ENCODE measurements around the gene NALCN. TPM values are rescaled to one million over a fixed set of nuclear protein-coding genes. Genes with fewer than 3 reads are reported as not detected.

NALCN gene
- total and polyA plus RNA-seq, 4 donors = 0.09 to 0.92 (median 0.18) TPM

DNA sequence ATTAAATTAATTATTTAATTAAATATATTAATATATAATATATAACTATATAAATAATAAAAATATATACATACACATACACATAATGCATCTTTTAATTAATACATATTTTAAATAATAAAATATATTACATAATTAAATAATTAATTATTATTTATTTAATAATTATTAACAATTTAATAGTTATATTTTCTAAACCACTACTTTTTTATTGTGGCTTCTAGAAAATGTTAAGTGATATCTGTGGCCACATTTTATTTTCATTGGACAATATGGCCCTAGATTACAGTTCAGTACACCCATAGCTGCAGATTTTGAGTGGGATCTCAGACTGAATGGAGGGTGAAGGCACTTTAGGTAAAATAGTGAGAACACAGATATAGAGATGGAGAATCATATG is 335.7 kb downstream of the NALCN start:
- Histone ChIP-seq H3K4me3 (ENCODE audit: low read depth in 1 of 3, low read length in 3 of 3) (no peak overlapping the region), H3K9ac (ENCODE audit: low read depth in 1 of 2, low read length in 2 of 2) (no peak overlapping the region), H3K27ac (ENCODE audit: low read depth in 1 of 2, low read length in 2 of 2) (no peak overlapping the region), H3K27me3 (ENCODE audit: control insufficient read depth in 4 of 4, insufficient read depth in 4 of 4, low read length in 3 of 4) (no peaks in the 10 kb centered on the region), H3K4me1 (ENCODE audit: control insufficient read depth in 4 of 4, insufficient read depth in 4 of 4, low read length in 3 of 4) (no peaks in the 10 kb centered on the region), H3K36me3 (ENCODE audit: control insufficient read depth in 4 of 4, insufficient read depth in 3 of 4, low read depth in 1 of 4, low read length in 3 of 4) (no peaks in the 10 kb centered on the region), H3K9me3 (ENCODE audit: control insufficient read depth in 4 of 4, low read length in 3 of 4) (no peaks in the 10 kb centered on the region)
- TF ChIP-seq SP1 (IDR thresholded peaks at IDR 0.05) (no peak), FOXA2 (IDR thresholded peaks at IDR 0.05) (no peak), HNF4A (conservative IDR thresholded peaks at IDR 0.05) (no peak), NR2F2 (IDR thresholded peaks at IDR 0.05) (no peak), RXRA (IDR thresholded peaks at IDR 0.05) (no peak), CTCF (IDR thresholded peaks at IDR 0.05; ENCODE audit: low read depth, low read length, missing input control) (no peak), FOXA1 (IDR thresholded peaks at IDR 0.05) (no peak), YY1 (IDR thresholded peaks at IDR 0.05) (no peak), TAF1 (conservative IDR thresholded peaks at IDR 0.05) (no peak), RAD21 (IDR thresholded peaks at IDR 0.05) (no peak), HNF4G (IDR thresholded peaks at IDR 0.05) (no peak), GABPA (IDR thresholded peaks at IDR 0.05 in 1 of 2, conservative IDR thresholded peaks at IDR 0.05 in 1 of 2) (no peak), EGR1 (IDR thresholded peaks at IDR 0.05; ENCODE audit: low read depth in 2 of 2) (no peak), JUND (IDR thresholded peaks at IDR 0.05) (no peak)
- TF ChIP-seq, protein P1, sequence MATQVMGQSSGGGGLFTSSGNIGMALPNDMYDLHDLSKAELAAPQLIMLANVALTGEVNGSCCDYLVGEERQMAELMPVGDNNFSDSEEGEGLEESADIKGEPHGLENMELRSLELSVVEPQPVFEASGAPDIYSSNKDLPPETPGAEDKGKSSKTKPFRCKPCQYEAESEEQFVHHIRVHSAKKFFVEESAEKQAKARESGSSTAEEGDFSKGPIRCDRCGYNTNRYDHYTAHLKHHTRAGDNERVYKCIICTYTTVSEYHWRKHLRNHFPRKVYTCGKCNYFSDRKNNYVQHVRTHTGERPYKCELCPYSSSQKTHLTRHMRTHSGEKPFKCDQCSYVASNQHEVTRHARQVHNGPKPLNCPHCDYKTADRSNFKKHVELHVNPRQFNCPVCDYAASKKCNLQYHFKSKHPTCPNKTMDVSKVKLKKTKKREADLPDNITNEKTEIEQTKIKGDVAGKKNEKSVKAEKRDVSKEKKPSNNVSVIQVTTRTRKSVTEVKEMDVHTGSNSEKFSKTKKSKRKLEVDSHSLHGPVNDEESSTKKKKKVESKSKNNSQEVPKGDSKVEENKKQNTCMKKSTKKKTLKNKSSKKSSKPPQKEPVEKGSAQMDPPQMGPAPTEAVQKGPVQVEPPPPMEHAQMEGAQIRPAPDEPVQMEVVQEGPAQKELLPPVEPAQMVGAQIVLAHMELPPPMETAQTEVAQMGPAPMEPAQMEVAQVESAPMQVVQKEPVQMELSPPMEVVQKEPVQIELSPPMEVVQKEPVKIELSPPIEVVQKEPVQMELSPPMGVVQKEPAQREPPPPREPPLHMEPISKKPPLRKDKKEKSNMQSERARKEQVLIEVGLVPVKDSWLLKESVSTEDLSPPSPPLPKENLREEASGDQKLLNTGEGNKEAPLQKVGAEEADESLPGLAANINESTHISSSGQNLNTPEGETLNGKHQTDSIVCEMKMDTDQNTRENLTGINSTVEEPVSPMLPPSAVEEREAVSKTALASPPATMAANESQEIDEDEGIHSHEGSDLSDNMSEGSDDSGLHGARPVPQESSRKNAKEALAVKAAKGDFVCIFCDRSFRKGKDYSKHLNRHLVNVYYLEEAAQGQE (IDR thresholded peaks at IDR 0.05) = no peak
- TF ChIP-seq, protein P2, sequence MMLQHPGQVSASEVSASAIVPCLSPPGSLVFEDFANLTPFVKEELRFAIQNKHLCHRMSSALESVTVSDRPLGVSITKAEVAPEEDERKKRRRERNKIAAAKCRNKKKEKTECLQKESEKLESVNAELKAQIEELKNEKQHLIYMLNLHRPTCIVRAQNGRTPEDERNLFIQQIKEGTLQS (IDR thresholded peaks at IDR 0.05) = no peak
- TF ChIP-seq, protein P3, sequence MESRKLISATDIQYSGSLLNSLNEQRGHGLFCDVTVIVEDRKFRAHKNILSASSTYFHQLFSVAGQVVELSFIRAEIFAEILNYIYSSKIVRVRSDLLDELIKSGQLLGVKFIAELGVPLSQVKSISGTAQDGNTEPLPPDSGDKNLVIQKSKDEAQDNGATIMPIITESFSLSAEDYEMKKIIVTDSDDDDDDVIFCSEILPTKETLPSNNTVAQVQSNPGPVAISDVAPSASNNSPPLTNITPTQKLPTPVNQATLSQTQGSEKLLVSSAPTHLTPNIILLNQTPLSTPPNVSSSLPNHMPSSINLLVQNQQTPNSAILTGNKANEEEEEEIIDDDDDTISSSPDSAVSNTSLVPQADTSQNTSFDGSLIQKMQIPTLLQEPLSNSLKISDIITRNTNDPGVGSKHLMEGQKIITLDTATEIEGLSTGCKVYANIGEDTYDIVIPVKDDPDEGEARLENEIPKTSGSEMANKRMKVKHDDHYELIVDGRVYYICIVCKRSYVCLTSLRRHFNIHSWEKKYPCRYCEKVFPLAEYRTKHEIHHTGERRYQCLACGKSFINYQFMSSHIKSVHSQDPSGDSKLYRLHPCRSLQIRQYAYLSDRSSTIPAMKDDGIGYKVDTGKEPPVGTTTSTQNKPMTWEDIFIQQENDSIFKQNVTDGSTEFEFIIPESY (IDR thresholded peaks at IDR 0.05) = no peak
- TF ChIP-seq, protein P4, sequence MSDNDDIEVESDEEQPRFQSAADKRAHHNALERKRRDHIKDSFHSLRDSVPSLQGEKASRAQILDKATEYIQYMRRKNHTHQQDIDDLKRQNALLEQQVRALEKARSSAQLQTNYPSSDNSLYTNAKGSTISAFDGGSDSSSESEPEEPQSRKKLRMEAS (IDR thresholded peaks at IDR 0.05) = no peak
- DNase-seq (ENCODE audit: low spot score) = no peak

Measured in liver (tissue), 9 donors.